ENCODE data around the gene GPR173. TPM values are rescaled to one million over a fixed set of nuclear protein-coding genes. Genes with fewer than 3 reads are reported as not detected.

Gene GPR173
- total and polyA plus RNA-seq, 9 of the 15 experiments (the other 6 are each of a cell fraction or from before 2014, with no cell fraction given) = 0.01 TPM; not detected in 8

DNA sequence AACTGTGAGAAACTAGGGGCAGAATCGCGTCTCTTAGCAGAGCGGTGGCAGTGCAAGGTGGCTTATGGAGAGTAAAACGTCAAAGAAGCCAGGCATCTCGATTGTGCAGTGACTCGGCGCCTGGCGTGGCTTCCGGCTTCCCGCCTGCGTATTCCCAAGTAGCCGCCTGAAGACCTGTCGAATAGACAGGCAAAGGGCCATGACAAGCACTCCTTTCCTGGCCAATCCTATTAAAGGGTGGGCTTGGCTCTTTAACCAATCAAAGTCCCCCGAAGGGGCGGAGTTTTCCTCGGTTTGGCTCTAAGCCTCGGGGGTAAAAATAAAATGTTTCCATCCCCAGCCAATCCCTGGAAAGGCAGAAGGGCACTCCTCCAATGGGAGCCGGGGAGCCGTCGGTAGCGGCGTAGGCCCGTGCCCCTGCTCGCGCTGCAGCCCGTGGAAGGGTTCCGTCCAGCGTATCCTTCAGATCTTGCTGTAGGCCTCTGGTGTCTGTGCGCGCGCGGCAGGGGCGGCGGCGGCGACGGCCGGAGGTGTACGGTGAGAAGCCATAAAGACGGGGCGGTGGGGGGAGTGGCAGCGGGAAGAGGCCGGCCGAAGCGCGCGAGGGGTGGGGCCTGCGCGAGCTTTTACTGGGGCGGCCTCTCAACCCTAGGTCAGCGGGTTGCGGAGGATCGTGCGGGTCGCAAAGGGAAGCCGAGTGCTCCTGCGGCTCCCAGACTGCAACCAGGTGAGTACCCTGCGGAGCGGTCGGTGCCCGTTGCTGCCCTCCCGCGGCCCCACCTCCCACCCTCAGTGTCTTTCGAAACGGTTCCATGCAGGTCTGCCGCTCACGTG is 45.4 kb downstream of the GPR173 start, which contains the start of gene KANTR (continued):
- TF ChIP-seq, protein P1, sequence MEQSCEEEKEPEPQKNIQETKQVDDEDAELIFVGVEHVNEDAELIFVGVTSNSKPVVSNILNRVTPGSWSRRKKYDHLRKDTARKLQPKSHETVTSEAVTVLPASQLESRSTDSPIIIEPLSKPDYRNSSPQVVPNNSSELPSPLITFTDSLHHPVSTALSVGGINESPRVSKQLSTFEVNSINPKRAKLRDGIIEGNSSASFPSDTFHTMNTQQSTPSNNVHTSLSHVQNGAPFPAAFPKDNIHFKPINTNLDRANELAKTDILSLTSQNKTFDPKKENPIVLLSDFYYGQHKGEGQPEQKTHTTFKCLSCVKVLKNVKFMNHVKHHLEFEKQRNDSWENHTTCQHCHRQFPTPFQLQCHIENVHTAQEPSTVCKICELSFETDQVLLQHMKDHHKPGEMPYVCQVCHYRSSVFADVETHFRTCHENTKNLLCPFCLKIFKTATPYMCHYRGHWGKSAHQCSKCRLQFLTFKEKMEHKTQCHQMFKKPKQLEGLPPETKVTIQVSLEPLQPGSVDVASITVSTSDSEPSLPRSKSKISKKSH (CRISPR knock-in tag; IDR thresholded peaks at IDR 0.05) = no peak
- no peak for TF ChIP-seq BRD9 (IDR thresholded peaks at IDR 0.05; ENCODE audit: low read depth, partially characterized antibody)
- TF ChIP-seq, protein P2, sequence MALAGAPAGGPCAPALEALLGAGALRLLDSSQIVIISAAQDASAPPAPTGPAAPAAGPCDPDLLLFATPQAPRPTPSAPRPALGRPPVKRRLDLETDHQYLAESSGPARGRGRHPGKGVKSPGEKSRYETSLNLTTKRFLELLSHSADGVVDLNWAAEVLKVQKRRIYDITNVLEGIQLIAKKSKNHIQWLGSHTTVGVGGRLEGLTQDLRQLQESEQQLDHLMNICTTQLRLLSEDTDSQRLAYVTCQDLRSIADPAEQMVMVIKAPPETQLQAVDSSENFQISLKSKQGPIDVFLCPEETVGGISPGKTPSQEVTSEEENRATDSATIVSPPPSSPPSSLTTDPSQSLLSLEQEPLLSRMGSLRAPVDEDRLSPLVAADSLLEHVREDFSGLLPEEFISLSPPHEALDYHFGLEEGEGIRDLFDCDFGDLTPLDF (CRISPR knock-in tag; IDR thresholded peaks at IDR 0.05) = no peak
- TF ChIP-seq, protein P3, sequence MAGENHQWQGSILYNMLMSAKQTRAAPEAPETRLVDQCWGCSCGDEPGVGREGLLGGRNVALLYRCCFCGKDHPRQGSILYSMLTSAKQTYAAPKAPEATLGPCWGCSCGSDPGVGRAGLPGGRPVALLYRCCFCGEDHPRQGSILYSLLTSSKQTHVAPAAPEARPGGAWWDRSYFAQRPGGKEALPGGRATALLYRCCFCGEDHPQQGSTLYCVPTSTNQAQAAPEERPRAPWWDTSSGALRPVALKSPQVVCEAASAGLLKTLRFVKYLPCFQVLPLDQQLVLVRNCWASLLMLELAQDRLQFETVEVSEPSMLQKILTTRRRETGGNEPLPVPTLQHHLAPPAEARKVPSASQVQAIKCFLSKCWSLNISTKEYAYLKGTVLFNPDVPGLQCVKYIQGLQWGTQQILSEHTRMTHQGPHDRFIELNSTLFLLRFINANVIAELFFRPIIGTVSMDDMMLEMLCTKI (IDR thresholded peaks at IDR 0.05; ENCODE audit: partially characterized antibody) = no peak
- TF ChIP-seq NCOR1 (IDR thresholded peaks at IDR 0.05) = no peak
- TF ChIP-seq, protein P4, sequence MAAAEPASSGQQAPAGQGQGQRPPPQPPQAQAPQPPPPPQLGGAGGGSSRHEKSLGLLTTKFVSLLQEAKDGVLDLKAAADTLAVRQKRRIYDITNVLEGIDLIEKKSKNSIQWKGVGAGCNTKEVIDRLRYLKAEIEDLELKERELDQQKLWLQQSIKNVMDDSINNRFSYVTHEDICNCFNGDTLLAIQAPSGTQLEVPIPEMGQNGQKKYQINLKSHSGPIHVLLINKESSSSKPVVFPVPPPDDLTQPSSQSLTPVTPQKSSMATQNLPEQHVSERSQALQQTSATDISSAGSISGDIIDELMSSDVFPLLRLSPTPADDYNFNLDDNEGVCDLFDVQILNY (CRISPR knock-in tag; IDR thresholded peaks at IDR 0.05) = no peak
- TF ChIP-seq TRIM24 (IDR thresholded peaks at IDR 0.05) = no peak
- TF ChIP-seq BACH1 (tag; IDR thresholded peaks at IDR 0.05) = no peak
- TF ChIP-seq U2AF2 (optimal IDR thresholded peaks at IDR 0.05; ENCODE audit: low read depth, low read length) = no peak
- TF ChIP-seq SAP30 (IDR thresholded peaks at IDR 0.05; ENCODE audit: borderline replicate concordance, insufficient read depth, low read depth, low read length, poor library complexity, severe bottlenecking) = no peak
- TF ChIP-seq, protein P5, sequence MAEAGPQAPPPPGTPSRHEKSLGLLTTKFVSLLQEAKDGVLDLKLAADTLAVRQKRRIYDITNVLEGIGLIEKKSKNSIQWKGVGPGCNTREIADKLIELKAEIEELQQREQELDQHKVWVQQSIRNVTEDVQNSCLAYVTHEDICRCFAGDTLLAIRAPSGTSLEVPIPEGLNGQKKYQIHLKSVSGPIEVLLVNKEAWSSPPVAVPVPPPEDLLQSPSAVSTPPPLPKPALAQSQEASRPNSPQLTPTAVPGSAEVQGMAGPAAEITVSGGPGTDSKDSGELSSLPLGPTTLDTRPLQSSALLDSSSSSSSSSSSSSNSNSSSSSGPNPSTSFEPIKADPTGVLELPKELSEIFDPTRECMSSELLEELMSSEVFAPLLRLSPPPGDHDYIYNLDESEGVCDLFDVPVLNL (CRISPR knock-in tag; IDR thresholded peaks at IDR 0.05; ENCODE audit: low read depth) = no peak
- no peak for TF ChIP-seq KAT8 (IDR thresholded peaks at IDR 0.05; ENCODE audit: low read depth)
- TF ChIP-seq TBP (optimal IDR thresholded peaks at IDR 0.05; ENCODE audit: low read depth, low read length) = peak; percentile 15
- TF ChIP-seq IRF2 (CRISPR knock-in tag; IDR thresholded peaks at IDR 0.05) = no peak
- no peak for TF ChIP-seq GTF2E2 (tag; IDR thresholded peaks at IDR 0.05)
- no peak for TF ChIP-seq ZNF384 (IDR thresholded peaks at IDR 0.05; ENCODE audit: low read depth, low read length)
- TF ChIP-seq PHTF2 (CRISPR knock-in tag; IDR thresholded peaks at IDR 0.05) = no peak
- TF ChIP-seq, protein P6, sequence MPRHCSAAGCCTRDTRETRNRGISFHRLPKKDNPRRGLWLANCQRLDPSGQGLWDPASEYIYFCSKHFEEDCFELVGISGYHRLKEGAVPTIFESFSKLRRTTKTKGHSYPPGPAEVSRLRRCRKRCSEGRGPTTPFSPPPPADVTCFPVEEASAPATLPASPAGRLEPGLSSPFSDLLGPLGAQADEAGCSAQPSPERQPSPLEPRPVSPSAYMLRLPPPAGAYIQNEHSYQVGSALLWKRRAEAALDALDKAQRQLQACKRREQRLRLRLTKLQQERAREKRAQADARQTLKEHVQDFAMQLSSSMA (CRISPR knock-in tag; IDR thresholded peaks at IDR 0.05) = no peak
- TF ChIP-seq ZNF408 (CRISPR knock-in tag; IDR thresholded peaks at IDR 0.05; ENCODE audit: low read depth) = no peak
- TF ChIP-seq, protein P7, sequence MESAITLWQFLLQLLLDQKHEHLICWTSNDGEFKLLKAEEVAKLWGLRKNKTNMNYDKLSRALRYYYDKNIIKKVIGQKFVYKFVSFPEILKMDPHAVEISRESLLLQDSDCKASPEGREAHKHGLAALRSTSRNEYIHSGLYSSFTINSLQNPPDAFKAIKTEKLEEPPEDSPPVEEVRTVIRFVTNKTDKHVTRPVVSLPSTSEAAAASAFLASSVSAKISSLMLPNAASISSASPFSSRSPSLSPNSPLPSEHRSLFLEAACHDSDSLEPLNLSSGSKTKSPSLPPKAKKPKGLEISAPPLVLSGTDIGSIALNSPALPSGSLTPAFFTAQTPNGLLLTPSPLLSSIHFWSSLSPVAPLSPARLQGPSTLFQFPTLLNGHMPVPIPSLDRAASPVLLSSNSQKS (CRISPR knock-in tag; IDR thresholded peaks at IDR 0.05) = no peak

Data from K562 (cell line).